Suprapubic skin (tissue), 4 donors: ENCODE data around the gene SLC8A2. TPM values are rescaled to one million over a fixed set of nuclear protein-coding genes. Genes with fewer than 3 reads are reported as not detected.
A peak's percentile ranks its signal among the peaks of the same experiment; 100 is the strongest.

Source experiments
- DNase-seq, 2 donors: peaks; one replicate each; pipeline ENCODE4 v3.0.0-alpha.2; 2019; ENCODE audit warnings: low spot score in 2 of 2
- H3K27ac ChIP-seq: fragments of 200-600 bp; sonication (generic); one replicate; pipeline ENCODE4 v1.5.1; 2019
- H3K27me3 ChIP-seq: fragments of 200-600 bp; sonication (generic); one replicate; pipeline ENCODE4 v1.5.1; 2019
- H3K36me3 ChIP-seq: fragments of 200-600 bp; sonication (generic); one replicate; pipeline ENCODE4 v1.5.1; 2019
- H3K4me1 ChIP-seq: fragments of 200-600 bp; sonication (generic); one replicate; pipeline ENCODE4 v1.5.1; 2019
- H3K4me3 ChIP-seq: fragments of 200-600 bp; sonication (generic); one replicate; pipeline ENCODE4 v1.5.1; 2019; ENCODE audit warnings: mild to moderate bottlenecking
- H3K9me3 ChIP-seq: fragments of 200-600 bp; sonication (generic); one replicate; pipeline ENCODE4 v1.5.1; 2019
- CTCF ChIP-seq, 2 donors: fragments of 200-600 bp in 1 of 2; fragments of 450-650 bp in 1 of 2; sonication (generic) in 1 of 2; IDR thresholded peaks; one replicate each; pipeline ENCODE4 v1.5.1; 2016 to 2019; ENCODE audit warnings: antibody characterized with exemption in 2 of 2, mild to moderate bottlenecking in 1 of 2, moderate library complexity in 1 of 2
- EP300 ChIP-seq: sonication (generic); formaldehyde crosslinking; IDR thresholded peaks from one replicate; pipeline ENCODE4 v1.6.1; 2017; ENCODE audit warnings: antibody characterized with exemption
- POLR2A ChIP-seq, 2 donors: fragments of 450-650 bp; IDR thresholded peaks; one replicate each; pipeline ENCODE4 v1.6.1; 2017; ENCODE audit warnings: antibody characterized with exemption in 2 of 2, mild to moderate bottlenecking in 2 of 2, moderate library complexity in 2 of 2
- POLR2AphosphoS5 ChIP-seq, 3 donors: sonication (generic); formaldehyde crosslinking; IDR thresholded peaks; one replicate each; pipeline ENCODE4 v1.6.1; 2017; ENCODE audit warnings: antibody characterized with exemption in 3 of 3
- WGBS: methylation state at CpG from one replicate; pipeline ENCODE4 v1.1.5; 2018; 5-methylcytosine and 5-hydroxymethylcytosine counted together
- total RNA-seq, 4 donors: library from RNA; depleted of rRNA; stranded (reverse); fragments of >200 nt; gene quantifications; one replicate each; pipeline ENCODE4 v1.1.0, GENCODE V29; 2016

SLC8A2 gene
- total RNA-seq, 4 donors from 2014 or later: 0.26 to 1.2 (median 0.38) TPM; not detected in 1

- TF ChIP-seq EP300 (peak; percentile 21), POLR2AphosphoS5 (IDR thresholded peaks at IDR 0.05) (peak; percentile 11 to 91 (median 39)), POLR2A (IDR thresholded peaks at IDR 0.05) (peak; percentile 43 to 96), CTCF (IDR thresholded peaks at IDR 0.05) (no peak)
- WGBS: under 1% methylated on average over 38 of the region's 78 CpGs
- peaks cover 47% of the 10 kb centered on the region for H3K4me1 ChIP-seq
- no peaks in the 10 kb centered on the region for H3K27me3 ChIP-seq
- peak within 1 kb of the TSS; percentile 94 for H3K27ac ChIP-seq
- H3K36me3 ChIP-seq: no peaks in the 10 kb centered on the region
- peak within 1 kb of the TSS; percentile 96 for H3K4me3 ChIP-seq
- peak; percentile 100 for DNase-seq
- H3K9me3 ChIP-seq: no peaks in the 10 kb centered on the region
Observed at GRCh38 chr19:47514869-47515588, 43.3 kb upstream of the SLC8A2 start, which contains the start of gene NAPA. TSS of gene NAPA (minus strand) at chr19:47515063. CDS start at chr19:47514940, 123 bp downstream.

- WGBS: 8% methylated on average over 28 of the region's 40 CpGs
- H3K27me3 ChIP-seq: no peaks in the 10 kb centered on the region
- TF ChIP-seq CTCF (IDR thresholded peaks at IDR 0.05) (no peak), EP300 (no peak), POLR2AphosphoS5 (IDR thresholded peaks at IDR 0.05) (no peak), POLR2A (IDR thresholded peaks at IDR 0.05) (no peak)
- H3K9me3 ChIP-seq: no peaks in the 10 kb centered on the region
- peak overlapping the region; percentile 96 for H3K4me3 ChIP-seq
- peak overlapping the region; percentile 94 for H3K27ac ChIP-seq
- peaks cover 54% of the 10 kb centered on the region for H3K4me1 ChIP-seq
- no peaks in the 10 kb centered on the region for H3K36me3 ChIP-seq
- DNase-seq: peak; percentile 84 to 86
Observed at GRCh38 chr19:47514151-47514868, 42.6 kb upstream of the SLC8A2 start.

GRCh38 chr19:47512948-47513319, 41.2 kb upstream of the SLC8A2 start:
- no peak for TF ChIP-seq POLR2A (IDR thresholded peaks at IDR 0.05)
- no peak for TF ChIP-seq EP300
- no peak for TF ChIP-seq CTCF (IDR thresholded peaks at IDR 0.05)
- TF ChIP-seq POLR2AphosphoS5 (IDR thresholded peaks at IDR 0.05): no peak
- peak overlapping the region; percentile 96 for H3K4me3 ChIP-seq
- WGBS: 41% methylated on average over 8 of the region's 8 CpGs

GRCh38 chr19:47512183-47512947, 40.7 kb upstream of the SLC8A2 start:
- Histone ChIP-seq H3K27ac (peak overlapping the region; percentile 52), H3K36me3 (no peaks in the 10 kb centered on the region), H3K9me3 (no peaks in the 10 kb centered on the region), H3K27me3 (no peaks in the 10 kb centered on the region), H3K4me3 (peak overlapping the region; percentile 96), H3K4me1 (peaks cover 74% of the 10 kb centered on the region)
- WGBS: 25% methylated on average over 11 of the region's 11 CpGs
- DNase-seq: peak in 1 of 2 donors; percentile 79
- TF ChIP-seq CTCF (IDR thresholded peaks at IDR 0.05) (no peak), EP300 (no peak), POLR2A (IDR thresholded peaks at IDR 0.05) (no peak), POLR2AphosphoS5 (IDR thresholded peaks at IDR 0.05) (no peak)

More at GRCh38 chr19:47512948-47513319, 41.2 kb upstream of the SLC8A2 start:
- no peak for DNase-seq
- Histone ChIP-seq H3K4me1 (peaks cover 68% of the 10 kb centered on the region), H3K36me3 (no peaks in the 10 kb centered on the region), H3K27me3 (no peaks in the 10 kb centered on the region), H3K9me3 (no peaks in the 10 kb centered on the region), H3K27ac (peak overlapping the region; percentile 52)
